IPS-NIHi11 (cell line): Measurements from ENCODE around the gene SGCG.
A peak's percentile ranks its signal among the peaks of the same experiment; 100 is the strongest.
"Not testable (repeated sequence)": the region's sequence is repeated elsewhere in the genome, so short reads cannot be mapped to it uniquely, and the experiment has no call there.

ENCODE experiments used
- DNase-seq: peaks from one replicate; pipeline ENCODE4 v3.0.0; 2012; ENCODE audit warnings: mixed read lengths, low spot score

Gene SGCG

GRCh38 chr13:23212671-23213070, 31.9 kb downstream of the SGCG start:
- DNase-seq = no peak

GRCh38 chr13:23231241-23231640, 50.5 kb downstream of the SGCG start:
- DNase-seq = no peak

- no peak for DNase-seq
Measured at GRCh38 chr13:23235994-23236393, 55.2 kb downstream of the SGCG start.

GRCh38 chr13:23243066-23243465, 62.3 kb downstream of the SGCG start:
- DNase-seq = no peak

GRCh38 chr13:23248410-23248809, 67.6 kb downstream of the SGCG start:
- not testable (repeated sequence) for DNase-seq

DNA sequence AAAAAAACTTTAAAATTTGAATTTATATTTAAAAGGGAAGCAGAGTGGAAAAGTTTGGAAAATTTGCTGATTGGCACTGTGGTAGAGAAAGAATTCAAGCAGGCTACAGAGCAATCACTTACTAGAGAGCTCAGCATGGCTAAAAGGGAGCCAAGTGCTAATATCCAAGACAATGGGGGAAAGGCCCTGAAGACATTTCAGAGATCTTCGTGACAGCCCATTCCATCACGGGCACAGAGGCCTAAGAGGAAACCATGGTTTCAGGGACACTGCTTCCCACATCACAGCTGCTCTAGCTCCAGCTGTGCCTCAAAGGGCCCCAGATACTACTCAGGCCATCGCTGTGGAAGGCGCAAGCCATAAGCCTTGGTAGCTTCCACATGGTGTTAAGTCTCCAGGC, 73.7 kb downstream of the SGCG start:
- DNase-seq = peak; percentile 11

- DNase-seq = no peak
Measured at GRCh38 chr13:23267571-23267970, 86.8 kb downstream of the SGCG start.

DNA sequence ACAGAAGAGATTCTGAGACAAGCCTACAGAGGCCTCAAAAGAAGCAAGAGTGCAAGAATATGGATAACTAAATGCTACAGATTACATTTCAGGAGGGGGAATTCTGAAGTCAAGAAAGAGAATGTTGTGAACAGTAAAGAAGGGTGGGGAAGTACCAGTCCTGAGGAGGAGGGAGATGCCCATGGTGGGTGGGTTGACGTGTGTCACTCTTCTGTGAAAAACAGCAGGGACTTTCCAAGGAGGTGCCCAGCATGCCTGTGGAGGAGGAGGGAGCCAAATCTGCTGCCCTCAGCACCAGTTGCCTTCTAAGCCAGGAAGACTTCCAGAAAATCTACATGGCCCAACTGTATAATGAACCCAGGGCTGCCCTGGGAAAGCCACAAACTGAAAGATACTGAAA, 87.7 kb downstream of the SGCG start:
- DNase-seq = no peak

DNA sequence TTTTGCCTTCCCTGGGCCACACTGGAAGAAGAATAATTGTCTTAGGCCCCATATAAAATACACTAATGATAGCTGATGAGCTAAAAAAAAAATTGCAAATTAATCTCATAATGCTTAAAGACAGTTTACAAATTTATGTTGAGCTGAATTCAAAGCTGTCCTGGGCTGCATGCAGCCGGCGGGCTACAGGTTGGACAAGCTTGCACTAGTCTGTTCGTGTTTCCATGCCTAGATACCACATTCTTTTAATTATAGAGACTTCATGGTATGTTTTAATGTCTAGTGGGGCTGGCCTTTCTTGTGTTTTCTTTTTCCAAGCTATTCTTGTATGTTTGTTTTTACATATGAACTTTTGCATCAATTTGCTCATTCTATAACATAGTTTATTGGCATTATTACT, 90.6 kb downstream of the SGCG start:
- DNase-seq = no peak

DNA sequence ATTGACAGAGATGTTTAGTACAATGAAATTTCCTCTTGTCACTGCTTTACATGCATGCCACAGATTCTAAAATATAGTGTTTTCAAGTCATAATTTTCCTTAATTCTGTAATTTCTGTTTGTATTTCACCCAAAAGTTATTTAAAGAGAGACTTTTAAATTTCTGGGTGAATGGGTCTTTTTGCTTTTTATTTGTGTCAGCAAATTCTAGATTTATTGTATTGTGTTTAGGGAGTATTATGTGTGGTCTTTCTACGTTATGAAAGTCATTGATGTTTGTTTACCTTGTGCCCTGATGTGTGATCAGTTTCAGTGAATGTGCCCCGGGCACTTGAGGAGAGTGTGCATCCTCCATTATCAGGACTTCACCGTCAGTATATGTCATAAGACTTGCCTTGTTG, 92.7 kb downstream of the SGCG start:
- DNase-seq = no peak

GRCh38 chr13:23279321-23279720, 98.5 kb downstream of the SGCG start:
- no peak for DNase-seq

DNA sequence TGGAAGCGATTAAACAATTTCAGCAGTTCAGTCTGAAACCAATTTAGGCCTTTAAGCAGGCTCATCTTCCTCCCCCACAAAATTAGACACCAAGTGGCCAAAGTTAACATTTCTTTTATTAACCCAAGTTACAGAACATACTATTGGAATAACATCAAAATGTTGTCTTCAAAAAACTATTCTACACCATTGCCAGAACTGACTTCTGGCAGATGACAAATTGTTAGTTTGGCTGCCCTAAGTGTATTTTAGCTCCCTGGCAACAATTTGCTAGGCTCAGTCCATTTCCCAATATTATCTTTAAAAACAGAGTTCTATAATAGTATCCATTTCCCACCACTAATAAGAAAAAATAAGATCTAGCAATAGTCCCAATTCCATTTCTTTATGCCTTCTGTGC, 107.8 kb downstream of the SGCG start:
- DNase-seq = no peak

GRCh38 chr13:23288995-23289394, 108.2 kb downstream of the SGCG start:
- no peak for DNase-seq

GRCh38 chr13:23289917-23290357, 109.2 kb downstream of the SGCG start:
- DNase-seq = no peak

GRCh38 chr13:23292586-23292985, 111.8 kb downstream of the SGCG start:
- no peak for DNase-seq

DNA sequence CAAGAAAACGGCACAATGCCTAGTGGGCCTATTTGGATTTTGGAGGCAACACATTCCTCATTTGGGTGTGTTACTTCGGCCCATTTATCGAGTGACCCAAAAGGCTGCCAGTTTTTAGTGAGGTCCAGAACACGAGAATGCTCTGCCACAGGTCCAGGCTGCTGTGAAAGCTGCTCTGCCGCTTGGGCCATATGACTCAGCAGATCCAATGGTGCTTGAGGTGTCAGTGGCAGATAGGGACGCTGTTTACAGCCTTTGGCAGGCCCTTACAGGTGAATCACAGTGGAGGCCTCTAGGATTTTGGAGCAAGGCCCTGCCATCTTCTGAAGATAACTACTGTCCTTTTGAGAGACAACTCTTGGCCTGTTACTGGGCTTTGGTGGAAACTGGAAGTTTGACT, 134.1 kb downstream of the SGCG start:
- not testable (repeated sequence) for DNase-seq

DNA sequence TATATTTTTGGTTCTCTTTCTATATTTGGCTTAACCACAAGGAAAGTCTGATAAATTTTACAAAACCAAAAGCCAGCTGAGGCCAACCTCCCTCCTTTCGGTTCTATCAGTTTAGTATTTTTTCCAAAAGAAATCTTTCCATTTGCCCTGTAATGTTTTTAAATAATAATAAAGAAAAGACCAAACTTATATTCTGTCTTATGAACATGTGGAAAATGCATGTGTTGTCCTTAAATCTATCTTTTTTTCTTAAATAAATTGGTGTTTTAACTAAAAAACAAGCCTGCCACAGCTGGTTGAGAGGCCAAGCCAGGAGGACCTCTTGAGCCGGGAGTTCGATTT, 139.1 kb downstream of the SGCG start:
- no peak for DNase-seq

DNA sequence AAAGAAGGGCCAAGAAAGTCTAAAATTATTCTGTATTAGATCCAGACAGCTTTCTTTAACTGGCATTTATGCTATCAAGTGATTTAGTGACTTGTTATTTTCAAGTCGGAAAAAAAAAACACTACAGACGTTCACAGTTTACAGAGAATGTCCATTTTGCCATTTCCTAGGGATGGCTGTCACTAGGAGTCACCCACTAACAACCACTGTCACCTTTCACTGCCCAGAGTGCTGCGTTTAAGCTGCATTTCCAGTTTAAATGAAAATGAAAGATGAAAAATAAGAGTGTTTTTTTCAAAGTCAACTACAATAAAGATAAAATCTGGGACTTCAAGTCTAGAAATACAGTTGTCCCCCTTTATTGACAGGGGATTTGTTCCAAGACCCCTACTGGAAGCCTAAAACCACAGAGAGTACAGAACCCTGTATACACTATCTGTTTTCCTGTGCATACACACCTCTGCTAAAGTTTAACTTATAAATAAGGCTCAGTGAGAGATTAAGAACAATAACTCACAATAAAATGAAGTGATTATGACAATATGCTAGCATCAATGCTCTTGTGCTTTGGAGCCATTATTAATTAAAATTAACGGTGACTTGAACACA, 140.3 kb downstream of the SGCG start:
- DNase-seq = no peak

DNA sequence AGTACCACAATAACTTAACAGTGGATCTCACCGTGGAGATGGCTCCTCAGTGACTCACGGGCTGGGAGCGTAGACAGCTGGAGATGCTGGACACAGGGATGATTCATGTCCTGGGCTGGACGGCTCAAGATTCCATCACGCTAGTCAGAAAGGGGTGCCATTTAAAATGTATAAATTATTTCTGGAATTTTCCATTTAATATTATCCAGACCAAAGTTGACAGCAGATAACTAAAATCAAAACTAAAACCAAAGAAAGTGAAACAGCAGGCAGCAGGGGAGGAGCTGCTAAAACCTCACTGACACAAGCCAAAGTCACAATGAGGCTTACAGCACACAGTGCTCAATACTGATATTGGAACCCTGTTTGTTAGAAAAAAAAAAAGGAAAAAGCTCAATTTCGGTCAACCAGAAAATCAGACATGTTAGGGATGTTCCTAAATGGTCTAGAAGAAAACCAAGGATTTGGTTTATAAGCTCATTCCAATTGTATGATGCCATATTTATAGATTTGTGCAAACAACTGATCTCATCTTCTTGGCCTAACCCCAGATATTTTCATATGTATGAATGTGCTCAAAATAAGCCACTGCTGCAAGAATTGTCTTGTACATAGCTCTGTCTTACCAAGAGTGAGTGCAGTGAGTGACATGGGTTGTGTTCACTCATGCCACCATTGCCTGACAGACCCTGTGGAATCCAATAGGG, 140.9 kb downstream of the SGCG start:
- DNase-seq = no peak

DNA sequence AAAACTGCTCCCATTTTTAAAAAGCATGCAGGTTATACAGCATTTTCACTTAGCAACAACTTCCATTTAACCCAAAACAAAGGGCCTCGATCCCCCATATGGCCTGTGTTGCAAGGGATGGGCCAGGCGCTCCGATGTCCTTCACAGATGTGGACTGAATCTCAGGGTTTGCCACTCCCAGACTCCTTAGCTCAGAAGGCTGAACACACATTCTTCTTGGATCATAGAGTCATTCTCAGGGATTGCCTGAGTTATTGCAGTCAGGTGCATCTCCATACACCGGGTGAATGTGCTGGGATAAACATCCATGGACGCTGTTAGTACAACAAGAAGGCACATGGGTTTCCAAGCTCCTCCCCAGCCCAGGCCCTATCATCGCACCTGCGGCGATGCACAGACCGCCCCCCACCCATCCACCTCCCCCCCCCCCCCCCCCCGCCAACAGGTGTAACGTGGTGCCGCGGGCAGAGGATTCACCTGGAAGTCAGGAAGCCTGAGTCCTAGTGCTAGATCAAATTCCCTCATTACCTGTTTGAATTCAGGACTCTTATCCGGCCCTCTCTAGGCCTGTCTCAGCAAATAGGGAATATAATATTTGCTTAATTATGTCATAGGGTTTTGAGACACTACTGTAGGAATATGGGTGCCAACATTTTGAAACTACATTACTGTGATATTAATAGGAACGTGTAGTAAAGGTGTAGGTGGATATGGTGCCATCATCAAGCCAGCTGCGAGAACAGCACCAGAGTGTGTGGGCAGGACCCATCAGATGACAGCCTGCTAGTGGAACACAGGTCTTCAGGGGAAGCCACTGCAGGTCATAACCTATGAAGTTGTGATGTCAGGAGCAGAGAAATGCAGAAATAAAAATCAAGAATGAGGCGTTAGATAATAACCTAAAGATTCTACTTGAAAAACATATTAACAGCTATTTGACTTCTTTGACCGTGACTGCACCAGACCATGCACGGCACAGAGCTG, 141.9 kb downstream of the SGCG start:
- DNase-seq = no peak

GRCh38 chr13:23323946-23324709, 143.3 kb downstream of the SGCG start:
- no peak for DNase-seq

DNA sequence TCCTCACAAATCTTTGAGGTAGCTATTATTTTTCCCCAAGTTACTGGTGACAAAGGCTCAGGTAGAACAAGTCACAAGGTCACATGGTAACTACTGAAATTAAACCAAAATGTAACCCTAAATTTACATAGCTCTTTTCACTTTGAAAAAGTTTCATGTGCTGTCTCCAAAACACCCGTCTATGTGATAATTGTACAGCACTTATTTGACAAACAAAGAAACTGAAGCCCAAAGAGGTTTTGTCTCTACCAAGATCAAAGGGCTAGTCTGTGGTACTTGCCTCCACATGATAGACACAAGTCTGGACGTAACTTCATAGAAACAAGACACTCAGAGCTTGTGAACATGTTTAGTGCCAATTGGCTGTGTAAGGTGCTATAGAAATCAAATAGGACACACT, 144.4 kb downstream of the SGCG start:
- no peak for DNase-seq
